Fibroblast of lung (primary cell): ENCODE data around the gene USP7. TPM values are rescaled to one million over a fixed set of nuclear protein-coding genes. Genes with fewer than 3 reads are reported as not detected.

ENCODE experiments used
- DNase-seq, 2 donors: peaks; one replicate each; pipeline versions ENCODE4 v3.0.0 to v3.0.0-alpha.2; 2010; ENCODE audit warnings: low read depth in 2 of 2
- H2AFZ ChIP-seq: 2 replicates; pipeline ENCODE4 v1.5.1; 2012; ENCODE audit warnings: low read length, control low read depth, inconsistent platforms
- H3K27ac ChIP-seq: 2 replicates; pipeline ENCODE4 v1.5.1; 2011; ENCODE audit warnings: low read length, control low read depth; ENCODE audit not compliant: insufficient read depth
- H3K27me3 ChIP-seq: 2 replicates; pipeline ENCODE4 v1.5.1; 2011; ENCODE audit warnings: mild to moderate bottlenecking, low read length; ENCODE audit not compliant: control insufficient read depth, insufficient read depth
- H3K36me3 ChIP-seq: 2 replicates; pipeline ENCODE4 v1.5.1; 2011; ENCODE audit warnings: low read length; ENCODE audit not compliant: control insufficient read depth, insufficient read depth
- H3K4me1 ChIP-seq: 2 replicates; pipeline ENCODE4 v1.5.1; 2011; ENCODE audit warnings: low read length; ENCODE audit not compliant: control insufficient read depth, insufficient read depth; ENCODE audit errors: extremely low read depth
- H3K4me2 ChIP-seq: 2 replicates; pipeline ENCODE4 v1.5.1; 2011; ENCODE audit warnings: low read length, control low read depth; ENCODE audit not compliant: insufficient read depth; ENCODE audit errors: extremely low read depth
- H3K4me3 ChIP-seq, 4 experiments: fragments of 200-600 bp in 1 of 4; sonication (generic) in 1 of 4; replicated peaks in 1 of 4; 2 replicates each; pipeline ENCODE4 v1.5.1; 2011 to 2016; ENCODE audit warnings: low read length in 4 of 4, low read depth in 3 of 4, mild to moderate bottlenecking in 3 of 4, control low read depth in 2 of 4, inconsistent platforms in 1 of 4, mixed read lengths in 1 of 4; ENCODE audit not compliant: insufficient read depth in 1 of 4; ENCODE audit errors: control extremely low read depth in 1 of 4
- H3K79me2 ChIP-seq: 2 replicates; pipeline ENCODE4 v1.5.1; 2012; ENCODE audit warnings: mild to moderate bottlenecking, low read length, inconsistent platforms; ENCODE audit not compliant: control insufficient read depth, insufficient read depth
- H3K9ac ChIP-seq: 2 replicates; pipeline ENCODE4 v1.5.1; 2011; ENCODE audit warnings: mild to moderate bottlenecking, low read length, control low read depth; ENCODE audit not compliant: insufficient read depth
- H3K9me3 ChIP-seq: 2 replicates; pipeline ENCODE4 v1.5.1; 2012; ENCODE audit warnings: low read depth, low read length; ENCODE audit not compliant: control insufficient read depth, insufficient read depth
- H4K20me1 ChIP-seq: 2 replicates; pipeline ENCODE4 v1.5.1; 2011; ENCODE audit warnings: low read length; ENCODE audit not compliant: control insufficient read depth, insufficient read depth; ENCODE audit errors: extremely low read depth
- CTCF ChIP-seq, 2 donors: IDR thresholded peaks in 1 of 2; conservative IDR thresholded peaks in 1 of 2; 1 replicate in 1 of 2; 2 replicates in 1 of 2; pipeline ENCODE4 v1.5.1; 2011 to 2012; ENCODE audit warnings: low read length in 2 of 2, control low read depth in 1 of 2, inconsistent platforms in 1 of 2, low read depth in 1 of 2, mild to moderate bottlenecking in 1 of 2
- EZH2 ChIP-seq: IDR thresholded peaks from 2 replicates; pipeline ENCODE4 v1.5.1; 2012; ENCODE audit warnings: low read length, control low read depth, mild to moderate bottlenecking; ENCODE audit errors: missing control alignments
- polyA plus RNA-seq, 2 donors: library from polyadenylated mRNA; depleted of rRNA in 1 of 2; stranded (reverse) in 1 of 2; unstranded in 1 of 2; fragments of >200 nt; gene quantifications; 2 replicates each; pipeline ENCODE4 v1.2.1, GENCODE V29; 2011 to 2012; ENCODE audit warnings: missing spikeins in 1 of 2
- total RNA-seq: library from RNA; depleted of rRNA; stranded (reverse); fragments of >200 nt; gene quantifications from 2 replicates; pipeline ENCODE4 v1.2.1, GENCODE V29; 2014

The USP7 gene
- total and polyA plus RNA-seq, 2 donors (not counting 1 experiment from before 2014, with no cell fraction given), result 22.5 to 48.7 TPM

- no peak overlapping the region for H3K27ac ChIP-seq
- H3K4me3 ChIP-seq, result no peak overlapping the region
- peaks cover 5% of the 10 kb centered on the region for H3K79me2 ChIP-seq
- no peaks in the 10 kb centered on the region for H3K27me3 ChIP-seq
- peaks cover 21% of the 10 kb centered on the region for H3K4me1 ChIP-seq
- no peak overlapping the region for H3K9ac ChIP-seq
- TF ChIP-seq CTCF (conservative IDR thresholded peaks at IDR 0.05 in 1 of 2, IDR thresholded peaks at IDR 0.05 in 1 of 2; ENCODE audit: low read depth in 1 of 2, low read length in 2 of 2) (no peak), EZH2 (no peak)
- no peak for DNase-seq
- no peaks in the 10 kb centered on the region for H4K20me1 ChIP-seq
- no peak overlapping the region for H3K4me2 ChIP-seq
- H2AFZ ChIP-seq, result no peak overlapping the region
- H3K36me3 ChIP-seq, result peaks cover 34% of the 10 kb centered on the region
- no peaks in the 10 kb centered on the region for H3K9me3 ChIP-seq
Measured at GRCh38 chr16:8853150-8853549, 110.6 kb downstream of the USP7 start.

- no peak overlapping the region for H3K27ac ChIP-seq
- peaks cover 21% of the 10 kb centered on the region for H3K4me1 ChIP-seq
- peaks cover 31% of the 10 kb centered on the region for H3K36me3 ChIP-seq
- no peak for DNase-seq
- no peak overlapping the region for H3K4me3 ChIP-seq
- peaks cover 4% of the 10 kb centered on the region for H3K79me2 ChIP-seq
- no peak for TF ChIP-seq EZH2
- H4K20me1 ChIP-seq, result no peaks in the 10 kb centered on the region
- no peak overlapping the region for H3K4me2 ChIP-seq
- H3K9me3 ChIP-seq, result no peaks in the 10 kb centered on the region
- H3K9ac ChIP-seq, result no peak overlapping the region
- H3K27me3 ChIP-seq, result no peaks in the 10 kb centered on the region
- H2AFZ ChIP-seq, result no peak overlapping the region
Measured at GRCh38 chr16:8852534-8852933, 111.2 kb downstream of the USP7 start.

- H3K4me1 ChIP-seq, result peaks cover 21% of the 10 kb centered on the region
- DNase-seq, result no peak
- no peak overlapping the region for H3K27ac ChIP-seq
- peaks cover 5% of the 10 kb centered on the region for H3K79me2 ChIP-seq
- H3K9me3 ChIP-seq, result no peaks in the 10 kb centered on the region
- H3K9ac ChIP-seq, result no peak overlapping the region
- TF ChIP-seq EZH2 (no peak), CTCF (conservative IDR thresholded peaks at IDR 0.05 in 1 of 2, IDR thresholded peaks at IDR 0.05 in 1 of 2; ENCODE audit: low read depth in 1 of 2, low read length in 2 of 2) (no peak)
- no peak overlapping the region for H2AFZ ChIP-seq
- H3K27me3 ChIP-seq, result no peaks in the 10 kb centered on the region
- no peak overlapping the region for H3K4me2 ChIP-seq
- no peaks in the 10 kb centered on the region for H4K20me1 ChIP-seq
- no peak overlapping the region for H3K4me3 ChIP-seq
- H3K36me3 ChIP-seq, result peaks cover 31% of the 10 kb centered on the region
Measured at GRCh38 chr16:8851761-8852403, 111.8 kb downstream of the USP7 start.
